HG02840 (cell line): ENCODE measurements around the gene LRMDA.
"Not testable (repeated sequence)": the region's sequence is repeated elsewhere in the genome, so short reads cannot be mapped to it uniquely, and the experiment has no call there.

Source experiments
- ATAC-seq: cut with Tn5 transposase; IDR thresholded peaks from one replicate; pipeline ENCODE4 v1.9.1; 2021; ENCODE audit warnings: mild to moderate bottlenecking, moderate library complexity, moderate number of reproducible peaks; ENCODE audit not compliant: unreplicated experiment, low FRiP score

The LRMDA gene

DNA sequence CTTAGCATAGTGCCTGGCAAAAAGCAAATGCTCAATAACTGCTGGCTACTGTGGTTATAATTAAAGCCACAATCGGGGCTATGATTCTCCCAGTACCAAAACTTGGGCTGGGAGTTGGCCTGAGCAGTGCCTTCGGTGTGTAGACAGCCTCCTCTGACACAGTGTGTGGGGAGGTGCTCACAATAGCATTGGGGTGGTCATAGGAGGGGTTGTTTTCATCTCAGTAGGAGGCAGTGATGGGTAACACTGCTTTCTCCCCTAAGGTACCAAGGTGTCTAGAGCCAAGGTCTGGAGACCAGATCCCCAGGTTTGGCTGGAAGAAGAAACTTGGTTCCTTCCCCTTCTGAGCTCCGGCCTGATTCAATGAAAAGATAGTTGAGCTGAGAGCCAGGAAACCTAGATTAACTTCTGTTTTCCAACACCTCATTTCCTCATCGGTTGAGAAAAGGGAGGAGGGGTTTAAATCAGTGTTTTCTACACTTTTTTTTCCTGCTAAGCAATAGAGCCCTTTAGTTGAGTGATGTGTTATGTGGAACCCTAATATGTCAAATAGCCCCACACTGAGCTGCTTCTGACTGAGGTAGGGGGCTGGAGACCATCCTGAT, 68.2 kb downstream of the LRMDA start:
- no peak for ATAC-seq

DNA sequence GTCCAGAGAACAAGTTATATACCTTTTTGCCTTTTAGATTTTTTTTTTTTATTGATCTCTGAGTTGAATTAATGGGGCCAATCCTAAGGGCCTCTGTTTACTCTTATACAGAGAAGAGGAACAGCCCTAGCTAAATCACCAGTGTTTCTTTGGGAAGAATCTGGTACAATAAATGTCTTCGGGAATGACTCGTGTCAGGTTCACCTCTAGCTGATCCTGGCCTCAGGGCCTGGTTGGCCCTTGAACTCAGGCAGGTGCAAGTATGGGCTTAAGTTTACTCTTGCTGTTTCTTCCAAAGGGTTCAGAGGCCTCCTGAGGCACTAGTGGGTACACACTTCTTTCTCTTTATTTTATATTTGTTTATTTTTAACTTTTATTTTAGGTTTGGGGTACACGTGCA, 71.0 kb downstream of the LRMDA start:
- ATAC-seq = no peak

DNA sequence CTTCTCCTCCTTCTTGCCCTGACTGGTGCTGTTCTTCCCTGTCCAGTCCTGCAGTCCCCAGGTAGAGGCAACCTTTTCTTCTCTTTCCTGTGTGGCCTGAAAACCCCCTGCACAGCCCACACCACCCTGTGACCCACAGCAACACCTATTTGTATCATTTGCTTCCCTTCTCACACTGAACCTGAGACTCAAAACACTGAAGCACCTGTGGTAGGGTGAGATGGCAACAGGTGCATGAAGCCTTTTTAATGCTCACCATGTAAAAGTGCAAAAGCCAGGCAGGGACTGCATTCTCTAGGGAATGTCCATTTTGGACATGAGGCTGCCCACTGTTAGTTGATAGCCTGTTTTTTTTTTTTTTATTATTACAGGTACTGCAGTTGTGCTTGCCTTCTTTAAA, 71.4 kb downstream of the LRMDA start:
- ATAC-seq = no peak

DNA sequence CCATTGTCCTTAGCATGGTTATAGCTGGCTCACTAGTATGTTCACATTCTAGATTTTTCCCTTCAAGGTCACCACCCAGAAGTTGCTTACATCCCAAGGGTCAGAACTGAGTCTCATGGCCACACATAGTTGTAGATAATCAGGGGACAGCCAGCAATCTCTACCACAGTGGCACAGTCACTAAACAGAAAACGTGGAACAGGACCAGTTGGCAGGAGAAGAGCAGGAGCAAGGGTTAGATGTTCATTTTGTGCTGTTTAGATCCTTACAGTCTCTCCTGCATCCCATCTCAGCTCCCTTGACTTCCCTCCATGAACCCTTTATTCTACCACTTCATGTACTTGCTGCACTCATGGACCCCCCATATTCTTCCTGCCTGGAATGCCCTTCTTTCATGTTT, 73.9 kb downstream of the LRMDA start:
- no peak for ATAC-seq

DNA sequence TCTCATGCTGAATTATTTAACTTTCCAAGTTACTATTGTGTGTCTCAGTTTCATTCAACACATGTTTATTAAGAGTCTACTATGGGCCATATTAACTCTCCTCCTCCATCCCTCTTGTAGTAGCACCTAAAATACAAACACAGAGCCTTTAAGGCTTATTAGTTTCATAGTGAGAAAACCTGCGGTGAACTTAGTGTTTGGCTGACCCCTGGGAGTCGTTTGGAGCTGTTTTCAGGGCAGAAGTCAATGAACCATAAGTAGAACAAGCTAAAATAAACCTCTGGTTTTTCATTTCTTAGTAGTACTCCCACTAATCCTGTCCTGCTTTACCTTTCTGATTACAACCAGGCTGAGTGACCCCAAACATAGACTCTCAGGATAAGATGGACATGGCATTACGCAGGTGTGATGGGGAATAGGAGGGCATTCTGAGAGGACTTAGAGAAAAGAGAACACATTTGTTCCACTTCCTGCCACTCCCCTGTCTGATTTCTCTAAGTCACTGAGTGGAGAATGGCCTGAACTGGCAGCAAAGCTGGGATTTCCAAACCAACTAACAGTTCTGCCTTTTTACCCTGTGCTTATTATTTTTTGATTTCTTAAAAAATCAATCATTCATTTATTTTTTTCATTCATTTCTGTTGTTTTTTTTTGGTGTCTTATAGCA, 74.5 kb downstream of the LRMDA start:
- ATAC-seq = peak; percentile 55

DNA sequence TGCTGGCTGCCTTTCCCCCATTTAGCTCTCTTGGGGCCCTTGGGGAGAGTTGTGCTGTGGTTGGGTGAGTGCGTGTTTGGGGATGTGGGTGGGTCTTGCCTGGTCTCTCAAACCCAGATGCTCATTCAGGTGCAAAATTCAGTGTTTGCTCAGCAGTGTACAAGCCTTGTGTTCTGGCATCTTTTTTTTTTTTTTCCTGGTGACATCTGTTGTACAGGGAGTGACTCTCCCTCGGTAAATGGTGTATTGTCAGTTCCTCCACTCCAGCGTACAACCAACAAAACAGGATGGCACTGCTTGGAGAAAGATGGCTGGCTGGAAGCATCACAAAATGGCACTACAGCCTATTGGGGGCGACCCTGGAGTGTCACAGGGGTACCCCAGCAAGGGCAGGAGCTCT, 75.5 kb downstream of the LRMDA start:
- ATAC-seq = no peak

DNA sequence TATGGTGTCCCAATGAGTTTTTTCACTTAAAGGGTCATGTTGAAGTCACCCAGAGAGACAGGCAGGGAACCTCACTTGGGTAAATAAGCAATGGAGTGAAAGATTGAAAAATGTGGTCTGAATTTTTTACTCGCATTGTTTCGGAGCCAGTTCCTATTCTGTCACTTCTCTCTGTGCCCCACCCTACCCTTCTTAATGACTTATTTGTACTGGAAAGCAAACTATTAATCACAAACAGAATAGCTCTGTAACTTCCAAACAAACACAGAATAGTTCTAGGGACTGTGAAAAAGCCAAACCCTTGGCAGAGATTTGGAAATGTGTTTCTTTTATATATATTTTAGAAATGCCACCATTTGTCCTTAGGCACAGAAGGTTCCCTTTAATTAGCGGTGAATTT, 76.0 kb downstream of the LRMDA start:
- ATAC-seq = no peak

DNA sequence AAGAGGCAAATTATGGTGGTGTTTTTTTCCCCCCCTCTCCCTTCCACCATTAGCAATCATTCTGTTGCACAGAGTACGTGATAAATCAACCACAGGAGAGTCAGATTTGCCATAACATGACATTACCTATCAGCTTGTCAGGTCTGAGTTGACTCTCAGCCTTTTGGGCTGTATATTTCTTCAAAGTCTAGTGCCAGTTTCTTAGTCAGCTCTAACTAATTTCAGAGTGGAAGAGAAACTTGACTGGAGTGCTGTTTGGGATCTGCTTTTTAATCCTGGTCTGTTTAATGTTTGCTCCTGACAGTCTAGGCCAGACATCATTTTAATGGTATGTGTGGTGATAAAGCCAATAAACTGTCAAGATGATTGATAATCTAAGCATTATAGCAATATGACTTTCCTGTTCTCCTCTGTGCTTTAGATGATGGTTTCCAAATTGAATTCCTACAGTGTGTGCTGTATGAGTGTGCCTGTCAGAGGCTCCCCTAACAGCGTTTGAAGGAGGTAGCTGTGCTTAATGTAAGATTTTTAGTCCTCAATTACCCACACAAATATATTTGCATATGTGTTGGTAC, 76.9 kb downstream of the LRMDA start:
- ATAC-seq = no peak

DNA sequence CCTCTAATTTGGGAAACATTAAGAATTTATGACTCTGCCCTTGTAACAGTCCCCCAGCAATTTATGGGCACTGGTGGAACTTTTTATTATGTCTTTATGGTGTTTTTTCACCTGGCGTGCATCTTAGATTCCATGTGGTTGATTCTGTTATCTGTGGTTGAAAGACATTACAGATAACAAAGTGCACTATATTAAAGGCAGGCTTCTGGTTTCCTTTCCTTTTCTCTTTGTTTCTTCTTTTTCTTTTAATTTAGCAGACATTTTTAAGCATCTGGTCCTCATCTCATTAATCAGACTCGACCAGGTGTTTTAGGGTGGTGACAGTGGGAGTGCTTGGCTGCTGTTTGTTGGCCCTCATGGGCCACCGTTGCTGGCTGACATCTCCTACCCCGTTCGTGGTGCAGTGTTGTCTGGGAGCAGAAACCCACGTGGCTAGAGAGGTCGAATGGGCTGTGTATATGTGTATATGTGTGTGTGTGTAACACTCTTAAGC, 77.4 kb downstream of the LRMDA start:
- ATAC-seq = no peak

DNA sequence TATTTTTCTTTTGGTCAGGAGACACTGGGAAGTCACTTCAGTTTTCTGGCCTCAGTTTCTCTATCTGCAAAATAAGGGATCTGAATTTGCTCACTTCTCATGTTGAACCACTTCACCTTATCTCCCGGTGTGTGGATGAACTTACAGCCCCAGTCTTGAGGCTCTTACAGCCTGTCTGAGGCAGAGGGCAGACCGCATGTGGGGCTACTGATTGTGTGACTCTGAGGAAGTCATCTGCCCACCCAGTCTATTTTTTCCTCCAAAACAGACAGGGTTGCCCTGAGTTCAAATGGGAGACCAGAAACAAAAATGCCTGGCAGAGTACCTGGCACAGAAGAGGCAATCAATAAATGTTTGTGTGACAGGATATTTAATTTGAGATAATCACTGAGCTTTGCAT, 78.3 kb downstream of the LRMDA start:
- no peak for ATAC-seq

DNA sequence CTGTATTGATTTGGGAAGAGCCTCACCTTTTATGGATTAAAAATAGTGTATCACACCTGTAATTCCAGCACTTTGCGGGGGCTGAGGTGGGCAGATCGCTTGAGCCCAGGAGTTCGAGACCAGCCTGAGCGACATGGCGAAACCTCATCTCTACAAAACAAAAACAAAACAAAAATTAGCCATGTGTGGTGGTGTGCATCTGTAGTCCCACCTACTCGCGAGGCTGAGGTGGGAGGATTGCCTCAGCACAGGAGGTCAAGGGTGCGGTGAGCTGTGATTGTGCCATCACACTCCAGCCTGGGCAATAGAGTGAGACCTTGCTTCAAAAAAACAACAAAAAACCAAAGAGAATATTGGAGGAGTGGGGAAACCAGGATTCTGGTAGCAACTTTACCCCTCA, 79.6 kb downstream of the LRMDA start:
- no peak for ATAC-seq

DNA sequence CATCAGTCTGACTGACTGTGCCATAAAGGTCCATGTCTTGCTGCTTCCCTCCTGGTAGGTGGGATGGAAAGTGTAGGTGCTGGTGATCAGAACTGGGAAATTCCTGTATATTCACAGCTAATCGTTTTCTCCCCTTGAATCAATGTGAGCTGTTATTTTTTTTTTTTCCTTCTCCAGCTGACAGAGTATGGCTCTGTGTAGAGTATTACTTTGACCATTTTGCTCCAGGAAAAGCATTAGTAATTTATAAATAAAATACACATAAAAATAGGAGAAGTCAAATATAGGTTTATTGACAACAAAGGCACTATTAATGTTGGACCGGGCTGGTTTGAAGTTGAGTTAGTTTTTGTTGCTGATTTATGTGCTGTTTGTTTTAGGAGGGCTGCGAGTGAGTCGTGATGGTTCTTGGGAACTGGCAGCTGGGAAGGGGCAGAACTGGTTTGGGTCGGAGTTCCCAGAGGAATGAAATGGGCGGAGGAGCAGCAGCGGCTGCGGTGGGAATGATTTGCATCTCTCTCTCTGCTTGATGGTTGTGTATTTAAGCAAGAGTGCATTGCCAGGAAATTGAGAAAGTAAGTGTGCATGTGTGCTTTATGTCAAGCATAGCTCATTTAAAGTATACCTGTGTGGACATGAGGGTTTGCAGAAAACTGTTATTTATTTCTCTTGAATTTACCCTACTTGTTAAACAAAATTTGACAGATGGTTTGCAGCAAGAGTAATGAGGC, 80.9 kb downstream of the LRMDA start:
- no peak for ATAC-seq

DNA sequence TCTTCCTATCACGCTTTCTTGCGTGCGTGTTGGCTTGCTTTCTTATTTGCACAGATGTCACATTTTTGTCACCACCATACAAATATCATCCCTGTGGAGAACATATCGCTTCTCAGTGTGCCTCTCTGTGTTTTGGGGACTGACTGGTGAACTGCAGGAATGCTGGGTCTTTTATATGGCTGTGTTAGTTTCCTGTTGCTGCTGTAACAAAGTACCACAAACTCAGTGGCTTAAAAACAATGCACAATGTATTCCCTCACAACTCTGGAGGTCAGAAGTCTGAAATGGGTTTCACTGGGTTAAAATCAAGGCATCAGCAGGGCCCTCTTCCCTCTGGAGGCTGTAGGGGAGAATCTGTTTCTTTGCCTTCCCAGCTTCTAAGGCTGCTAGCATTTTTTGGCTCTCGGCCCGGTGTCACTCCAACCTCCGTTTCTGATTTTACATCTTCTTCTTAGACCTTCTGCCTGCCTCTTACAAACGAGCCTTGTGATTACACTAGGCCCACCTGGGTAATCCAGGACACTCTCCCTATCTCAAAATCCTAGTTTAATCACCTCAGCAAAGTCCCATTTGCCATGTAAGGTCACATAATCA, 82.0 kb downstream of the LRMDA start:
- no peak for ATAC-seq

DNA sequence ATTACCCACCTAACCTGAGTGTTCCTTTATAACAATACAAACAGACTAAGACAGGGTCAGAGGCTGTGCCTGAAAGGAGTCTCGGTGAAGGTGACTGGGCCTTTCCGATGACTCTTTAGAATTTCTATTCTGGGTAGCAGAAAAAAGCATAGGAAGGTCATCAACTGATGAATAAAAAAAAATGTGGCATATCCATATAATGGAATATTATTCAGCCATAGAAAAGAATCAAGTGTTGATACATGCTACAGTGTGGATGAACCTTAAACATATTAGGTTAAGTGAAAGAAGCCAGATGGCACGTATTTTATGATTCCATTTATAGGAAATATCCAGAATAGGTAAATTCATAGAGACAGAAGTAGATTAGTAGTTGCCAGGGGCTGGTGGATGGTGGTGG, 83.4 kb downstream of the LRMDA start:
- ATAC-seq = no peak

DNA sequence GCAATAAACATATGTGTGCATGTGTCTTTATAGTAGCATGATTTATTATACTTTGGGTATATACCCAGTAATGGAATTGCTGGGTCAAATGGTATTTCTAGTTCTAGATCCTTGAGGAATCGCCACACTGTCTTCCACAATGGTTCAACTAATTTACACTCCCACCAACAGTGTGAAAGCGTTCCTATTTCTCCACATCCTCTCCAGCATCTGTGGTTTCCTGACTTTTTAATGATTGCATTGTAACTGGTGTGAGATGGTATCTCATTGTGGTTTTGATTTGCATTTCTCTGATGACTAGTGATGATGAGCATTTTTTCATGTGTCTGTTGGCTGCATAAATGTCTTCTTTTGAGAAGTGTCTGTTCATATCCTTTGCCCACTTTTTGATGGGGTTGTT, 84.7 kb downstream of the LRMDA start:
- ATAC-seq = not testable (repeated sequence)

DNA sequence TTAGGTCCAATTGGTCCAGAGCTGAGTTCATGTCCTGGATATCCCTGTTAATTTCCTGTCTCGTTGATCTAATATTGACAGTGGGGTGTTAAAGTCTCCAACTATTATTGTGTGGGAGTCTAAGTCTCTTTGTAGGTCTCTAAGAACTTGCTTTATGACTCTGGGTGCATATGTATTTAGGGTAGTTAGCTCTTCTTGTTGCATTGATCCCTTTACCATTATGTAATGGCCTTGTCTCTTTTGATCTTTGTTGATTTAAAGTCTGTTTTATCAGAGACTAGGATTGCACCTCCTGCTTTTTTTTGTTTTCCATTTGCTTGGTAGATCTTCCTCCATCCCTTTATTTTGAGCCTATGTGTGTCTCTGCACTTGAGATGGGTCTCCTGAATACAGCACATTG, 87.8 kb downstream of the LRMDA start:
- not testable (repeated sequence) for ATAC-seq

DNA sequence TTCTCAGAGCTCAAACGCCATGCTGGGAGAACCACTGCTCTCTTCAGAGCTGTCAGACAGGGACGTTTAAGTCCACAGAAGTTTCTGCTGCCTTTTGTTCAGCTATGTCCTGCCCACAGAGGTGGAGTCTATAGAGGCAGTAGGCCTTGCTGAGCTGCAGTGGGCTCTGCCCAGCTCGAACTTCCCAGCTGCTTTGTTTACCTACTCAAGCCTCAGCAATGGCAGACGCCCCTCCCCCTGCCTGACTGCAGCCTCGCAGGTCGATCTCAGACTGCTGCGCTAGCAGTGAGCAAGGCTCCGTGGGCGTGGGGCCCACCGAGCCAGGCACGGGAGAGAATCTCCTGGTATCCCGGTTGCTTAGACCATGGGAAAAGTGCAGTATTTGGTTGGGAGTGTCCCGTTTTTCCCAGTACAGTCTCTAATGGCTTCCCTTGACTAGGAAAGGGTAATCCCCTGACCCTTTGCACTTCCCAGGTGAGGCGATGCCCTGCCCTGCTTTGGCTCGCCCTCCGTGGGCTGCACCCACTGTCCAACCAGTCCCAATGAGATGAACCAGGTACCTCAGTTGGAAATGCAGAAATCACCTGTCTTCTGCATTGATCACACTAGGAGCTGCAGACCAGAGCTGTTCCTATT, 89.9 kb downstream of the LRMDA start:
- ATAC-seq = not testable (repeated sequence)

DNA sequence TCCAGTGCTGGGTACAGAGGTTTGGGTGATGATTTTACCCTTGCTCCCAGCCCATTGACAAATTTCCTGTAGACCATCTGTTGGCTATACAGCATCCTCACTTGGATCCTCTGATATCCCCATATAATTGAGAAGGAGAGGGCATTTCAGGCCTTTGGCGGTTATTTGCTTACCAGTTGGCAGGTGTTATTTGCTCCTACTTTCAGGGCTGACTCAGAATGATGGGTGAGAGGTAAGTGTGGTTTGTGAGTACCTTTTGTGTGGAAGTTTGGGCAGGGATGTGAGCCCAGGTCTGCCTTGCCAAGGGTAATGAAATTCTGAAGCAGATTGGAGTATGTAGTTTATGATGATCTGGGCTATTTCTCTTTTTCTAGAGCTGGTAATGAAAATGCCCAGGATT, 93.6 kb downstream of the LRMDA start:
- no peak for ATAC-seq

DNA sequence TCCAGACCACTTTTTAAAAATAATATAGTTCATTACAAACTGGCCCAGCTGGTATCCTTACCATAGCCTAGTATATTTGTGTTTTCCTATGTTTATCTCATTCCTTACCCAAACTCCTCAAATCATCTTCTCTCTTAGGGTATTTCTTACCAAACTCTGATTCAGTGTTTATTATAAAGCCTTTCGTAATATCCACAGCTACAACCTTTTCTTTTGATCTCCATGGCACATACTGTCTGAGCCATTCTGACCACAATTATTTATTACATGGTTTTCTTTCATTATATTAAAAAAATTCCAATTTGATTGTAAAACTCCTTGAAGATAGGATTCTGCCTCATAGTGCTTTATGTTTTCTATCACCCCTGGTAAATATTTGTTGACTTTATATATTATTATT, 94.2 kb downstream of the LRMDA start:
- ATAC-seq = no peak

DNA sequence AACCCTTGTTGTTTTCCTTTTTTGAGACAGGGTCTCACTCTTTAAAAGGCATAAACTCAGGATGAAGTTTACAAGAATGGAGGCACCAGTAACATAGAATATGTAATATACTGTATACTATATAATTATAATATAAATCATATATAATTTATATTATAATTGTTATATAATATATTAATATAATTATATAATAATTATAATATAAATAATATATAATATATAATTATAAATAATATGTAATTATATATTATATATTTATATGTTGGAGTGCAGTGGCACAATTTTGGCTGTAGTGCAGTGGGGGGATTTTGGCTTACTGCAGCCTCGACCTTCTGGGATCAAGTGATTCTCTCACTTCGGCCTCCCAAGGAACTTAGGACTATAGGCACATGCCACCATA, 96.1 kb downstream of the LRMDA start:
- ATAC-seq = no peak

DNA sequence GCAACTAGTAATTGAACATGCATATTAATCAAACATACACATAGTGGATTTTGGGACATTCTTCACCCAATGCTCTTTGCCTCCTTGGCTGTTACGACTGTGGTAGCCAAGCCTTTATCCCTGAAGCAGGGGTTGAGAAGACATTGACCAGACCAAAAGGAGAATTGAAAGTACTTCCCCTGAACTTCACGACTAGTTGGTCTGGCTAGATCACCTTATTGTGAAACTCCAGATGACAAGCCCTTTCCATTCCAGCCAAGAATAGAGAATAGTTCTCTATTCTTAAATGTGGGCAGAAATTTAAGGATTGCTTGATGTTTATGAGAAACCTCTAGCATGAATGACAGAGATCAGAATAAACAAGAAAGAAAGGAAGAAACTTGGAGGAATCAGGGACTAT, 97.0 kb downstream of the LRMDA start:
- no peak for ATAC-seq
